PFSK-1 (cell line): ENCODE measurements around the gene C2orf76.

Experiments used
- FOXP2 ChIP-seq: optimal IDR thresholded peaks from 2 replicates; pipeline ENCODE3; 2011; ENCODE audit warnings: borderline replicate concordance, control low read depth, inconsistent platforms; ENCODE audit not compliant: insufficient read depth; ENCODE audit errors: extremely low read length, extremely low read depth
- POLR2AphosphoS5 ChIP-seq: IDR thresholded peaks from 2 replicates; pipeline ENCODE4 v1.6.1; 2012; ENCODE audit warnings: low read depth, mild to moderate bottlenecking, control low read depth, low read length, moderate library complexity
- SIN3A ChIP-seq: IDR thresholded peaks from 2 replicates; pipeline ENCODE4 v1.6.1; 2012; ENCODE audit warnings: mild to moderate bottlenecking, low read length, moderate library complexity, borderline replicate concordance; ENCODE audit not compliant: insufficient read depth
- TAF1 ChIP-seq: IDR thresholded peaks from 2 replicates; pipeline ENCODE4 v1.6.1; 2012; ENCODE audit warnings: low read length, control low read depth, borderline replicate concordance; ENCODE audit not compliant: insufficient read depth
- TF ChIP-seq, protein P1 (sequence below), 2 experiments: IDR thresholded peaks; 2 replicates each; pipeline versions ENCODE4 v1.6.1 to v1.8.0; 2011 to 2012; ENCODE audit warnings: low read depth in 2 of 2, low read length in 2 of 2, control low read depth in 1 of 2, inconsistent platforms in 1 of 2, mild to moderate bottlenecking in 1 of 2, moderate library complexity in 1 of 2; ENCODE audit not compliant: insufficient read depth in 1 of 2

The C2orf76 gene

DNA sequence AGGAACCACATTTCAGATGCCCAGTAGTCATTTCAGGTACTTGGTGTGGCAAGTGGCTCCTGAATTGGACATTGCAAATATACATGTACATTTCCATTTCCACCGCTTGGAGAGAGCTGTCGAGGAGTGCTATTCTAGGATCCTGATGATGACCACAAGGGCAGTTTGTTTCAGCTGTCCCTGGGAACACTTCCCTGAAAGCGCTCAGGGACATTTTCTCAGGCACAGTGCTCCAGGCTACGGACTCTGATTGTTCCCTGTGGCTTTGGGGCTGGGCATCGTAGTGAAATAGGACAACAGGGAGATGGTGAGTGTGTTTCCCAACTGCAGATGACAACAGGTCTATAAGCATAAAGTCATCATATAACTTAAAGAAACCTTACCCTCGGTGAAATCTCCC, 3.2 kb upstream of the C2orf76 start:
- TF ChIP-seq SIN3A = no peak
- TF ChIP-seq TAF1 = no peak
- TF ChIP-seq FOXP2 = no peak
- TF ChIP-seq, protein P1, sequence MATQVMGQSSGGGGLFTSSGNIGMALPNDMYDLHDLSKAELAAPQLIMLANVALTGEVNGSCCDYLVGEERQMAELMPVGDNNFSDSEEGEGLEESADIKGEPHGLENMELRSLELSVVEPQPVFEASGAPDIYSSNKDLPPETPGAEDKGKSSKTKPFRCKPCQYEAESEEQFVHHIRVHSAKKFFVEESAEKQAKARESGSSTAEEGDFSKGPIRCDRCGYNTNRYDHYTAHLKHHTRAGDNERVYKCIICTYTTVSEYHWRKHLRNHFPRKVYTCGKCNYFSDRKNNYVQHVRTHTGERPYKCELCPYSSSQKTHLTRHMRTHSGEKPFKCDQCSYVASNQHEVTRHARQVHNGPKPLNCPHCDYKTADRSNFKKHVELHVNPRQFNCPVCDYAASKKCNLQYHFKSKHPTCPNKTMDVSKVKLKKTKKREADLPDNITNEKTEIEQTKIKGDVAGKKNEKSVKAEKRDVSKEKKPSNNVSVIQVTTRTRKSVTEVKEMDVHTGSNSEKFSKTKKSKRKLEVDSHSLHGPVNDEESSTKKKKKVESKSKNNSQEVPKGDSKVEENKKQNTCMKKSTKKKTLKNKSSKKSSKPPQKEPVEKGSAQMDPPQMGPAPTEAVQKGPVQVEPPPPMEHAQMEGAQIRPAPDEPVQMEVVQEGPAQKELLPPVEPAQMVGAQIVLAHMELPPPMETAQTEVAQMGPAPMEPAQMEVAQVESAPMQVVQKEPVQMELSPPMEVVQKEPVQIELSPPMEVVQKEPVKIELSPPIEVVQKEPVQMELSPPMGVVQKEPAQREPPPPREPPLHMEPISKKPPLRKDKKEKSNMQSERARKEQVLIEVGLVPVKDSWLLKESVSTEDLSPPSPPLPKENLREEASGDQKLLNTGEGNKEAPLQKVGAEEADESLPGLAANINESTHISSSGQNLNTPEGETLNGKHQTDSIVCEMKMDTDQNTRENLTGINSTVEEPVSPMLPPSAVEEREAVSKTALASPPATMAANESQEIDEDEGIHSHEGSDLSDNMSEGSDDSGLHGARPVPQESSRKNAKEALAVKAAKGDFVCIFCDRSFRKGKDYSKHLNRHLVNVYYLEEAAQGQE (IDR thresholded peaks at IDR 0.05; ENCODE audit: insufficient read depth in 1 of 2, low read depth in 2 of 2, low read length in 2 of 2) = no peak
- TF ChIP-seq POLR2AphosphoS5 = no peak

DNA sequence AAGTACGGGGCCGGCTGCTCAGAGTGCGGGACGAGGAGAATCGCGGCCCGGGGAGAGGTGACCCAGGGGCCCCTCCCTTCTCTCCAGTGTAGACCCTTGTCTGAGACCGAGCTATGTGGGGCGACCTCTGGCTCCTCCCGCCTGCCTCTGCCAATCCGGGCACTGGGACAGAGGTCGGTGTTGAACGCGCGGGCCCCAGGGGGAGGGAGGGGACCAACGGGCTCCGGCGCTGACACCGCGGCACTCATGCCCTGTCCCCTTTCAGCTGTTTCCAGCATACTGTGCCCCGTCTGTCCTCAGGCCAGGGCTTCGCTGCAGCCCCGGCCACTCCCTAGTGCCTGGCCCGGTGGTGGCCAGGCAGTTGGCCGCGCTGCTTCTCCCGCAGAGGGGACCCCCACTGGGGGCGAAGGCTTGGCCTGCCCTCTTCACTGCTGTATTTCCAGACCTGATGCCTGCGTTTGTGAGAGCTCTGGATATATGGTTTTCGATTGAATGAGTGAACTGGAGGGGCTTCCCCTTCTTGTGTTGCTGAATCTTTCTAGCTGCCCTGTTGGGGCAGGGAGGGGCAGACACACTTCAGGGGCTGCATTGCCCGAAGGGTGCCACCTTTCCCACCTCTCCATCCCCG, 952 bp upstream of the C2orf76 start:
- TF ChIP-seq SIN3A = no peak
- TF ChIP-seq FOXP2 = peak; percentile 7

DNA sequence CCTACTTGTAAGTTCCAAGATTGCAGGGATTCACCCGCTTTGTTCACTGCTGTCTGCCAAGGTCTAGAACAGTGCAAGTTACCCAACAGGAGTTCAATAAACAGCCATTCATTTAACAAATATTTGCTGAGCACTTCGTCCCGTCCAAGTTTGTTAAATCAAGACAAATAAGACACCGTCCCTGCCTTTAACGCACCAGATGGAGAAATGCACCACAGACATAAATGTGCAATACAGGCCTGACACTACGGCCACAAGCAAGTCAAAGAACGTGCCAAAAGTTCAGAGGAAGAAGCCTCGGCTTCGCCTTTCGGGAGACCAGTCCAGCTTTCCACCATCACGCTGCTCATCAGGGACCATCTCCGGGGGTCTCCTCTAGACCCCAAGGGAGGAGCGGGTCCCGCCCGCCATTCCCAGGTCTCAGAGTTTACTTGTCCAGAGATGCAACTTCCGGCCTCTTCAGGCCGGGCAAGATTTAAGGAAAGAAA, 429 bp downstream of the C2orf76 start:
- no peak for TF ChIP-seq FOXP2
- TF ChIP-seq, protein P1 (IDR thresholded peaks at IDR 0.05; ENCODE audit: insufficient read depth in 1 of 2, low read depth in 2 of 2, low read length in 2 of 2) = no peak
- no peak for TF ChIP-seq SIN3A
- no peak for TF ChIP-seq POLR2AphosphoS5
- no peak for TF ChIP-seq TAF1

DNA sequence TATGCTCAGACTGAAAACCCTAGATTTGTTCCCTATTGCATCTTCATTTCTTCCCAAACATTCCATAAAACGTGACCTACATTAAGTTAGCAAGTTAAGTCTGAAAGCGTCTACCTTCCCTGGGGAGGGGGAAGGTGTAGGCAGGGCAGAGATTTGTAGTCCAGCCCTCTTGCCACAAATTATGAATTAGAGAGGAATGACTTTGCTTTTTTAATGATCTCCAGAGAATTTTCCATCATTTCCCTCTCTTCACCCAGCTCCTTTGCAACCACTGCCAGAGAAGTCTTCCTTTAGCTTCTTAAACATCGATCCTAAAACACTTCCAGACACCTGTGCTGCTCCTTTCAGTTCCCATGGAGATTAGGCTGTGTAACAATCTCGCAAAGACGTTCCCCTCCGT, 1.2 kb downstream of the C2orf76 start:
- TF ChIP-seq TAF1 (no peak), POLR2AphosphoS5 (no peak), SIN3A (no peak), FOXP2 (no peak)
- TF ChIP-seq, protein P1 (IDR thresholded peaks at IDR 0.05; ENCODE audit: insufficient read depth in 1 of 2, low read depth in 2 of 2, low read length in 2 of 2) = no peak

DNA sequence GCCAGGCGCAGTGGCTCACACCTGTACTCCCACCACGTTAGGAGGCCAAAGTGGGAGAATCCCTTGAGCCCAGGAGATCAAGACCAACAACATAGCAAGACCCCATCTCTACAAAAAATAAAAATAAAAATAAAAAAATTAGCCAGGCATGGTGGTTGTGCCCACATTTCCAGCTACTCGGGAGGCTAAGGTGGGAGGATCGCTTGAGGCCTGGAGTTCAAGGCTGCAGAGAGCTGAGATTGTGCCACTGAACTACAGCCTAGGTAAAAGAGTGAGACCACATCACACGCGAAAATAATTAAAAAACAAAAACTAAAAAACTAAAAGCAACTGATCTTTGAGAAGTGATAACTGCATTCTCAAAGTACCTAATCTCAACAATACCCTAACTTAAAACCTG, 1.8 kb downstream of the C2orf76 start:
- TF ChIP-seq SIN3A = no peak
- TF ChIP-seq POLR2AphosphoS5 = no peak
- no peak for TF ChIP-seq TAF1
- no peak for TF ChIP-seq FOXP2
- TF ChIP-seq, protein P1 (IDR thresholded peaks at IDR 0.05; ENCODE audit: insufficient read depth in 1 of 2, low read depth in 2 of 2, low read length in 2 of 2) = no peak
